ENCODE measurements around the gene GMIP.

The GMIP gene

GRCh38 chr19:19651076-19651475, 7.6 kb upstream of the GMIP start:
- no peak overlapping the region for H3K4me3 ChIP-seq (ENCODE audit: low read depth, low read length)
- no peak for TF ChIP-seq CTCF (IDR thresholded peaks at IDR 0.05; ENCODE audit: insufficient read depth, low read depth, low read length, missing control alignments)
- DNase-seq (ENCODE audit: low read depth), result no peak

GRCh38 chr19:19650331-19650730, 6.9 kb upstream of the GMIP start:
- TF ChIP-seq CTCF (IDR thresholded peaks at IDR 0.05; ENCODE audit: insufficient read depth, low read depth, low read length, missing control alignments), result no peak
- H3K4me3 ChIP-seq (ENCODE audit: low read depth, low read length), result no peak overlapping the region
- DNase-seq (ENCODE audit: low read depth), result no peak

- H3K4me3 ChIP-seq (ENCODE audit: low read depth, low read length), result no peak overlapping the region
- no peak for DNase-seq (ENCODE audit: low read depth)
- TF ChIP-seq CTCF (IDR thresholded peaks at IDR 0.05; ENCODE audit: insufficient read depth, low read depth, low read length, missing control alignments), result no peak
Measured at GRCh38 chr19:19649580-19649995, 6.1 kb upstream of the GMIP start.

GRCh38 chr19:19649155-19649554, 5.7 kb upstream of the GMIP start:
- TF ChIP-seq CTCF (IDR thresholded peaks at IDR 0.05; ENCODE audit: insufficient read depth, low read depth, low read length, missing control alignments), result no peak
- DNase-seq (ENCODE audit: low read depth), result no peak
- no peak overlapping the region for H3K4me3 ChIP-seq (ENCODE audit: low read depth, low read length)

- DNase-seq (ENCODE audit: low read depth), result no peak
- TF ChIP-seq CTCF (IDR thresholded peaks at IDR 0.05; ENCODE audit: insufficient read depth, low read depth, low read length, missing control alignments), result no peak
- H3K4me3 ChIP-seq (ENCODE audit: low read depth, low read length), result no peak overlapping the region
Measured at GRCh38 chr19:19647037-19647835, 3.8 kb upstream of the GMIP start.

- no peak for DNase-seq (ENCODE audit: low read depth)
- H3K4me3 ChIP-seq (ENCODE audit: low read depth, low read length), result no peak overlapping the region
- TF ChIP-seq CTCF (IDR thresholded peaks at IDR 0.05; ENCODE audit: insufficient read depth, low read depth, low read length, missing control alignments), result no peak
Measured at GRCh38 chr19:19645233-19645870, 1.9 kb upstream of the GMIP start.

All from GM12865 (cell line).